Upper lobe of left lung (tissue), 4 donors: ENCODE measurements around the gene ARHGEF35.

Experiments
- CTCF ChIP-seq, 6 experiments: fragments of 450-650 bp in 4 of 6; fragments of 200-600 bp in 2 of 6; sonication (generic) in 2 of 6; IDR thresholded peaks; one replicate each; pipeline ENCODE4 v1.5.1; 2016 to 2019; ENCODE audit warnings: antibody characterized with exemption in 6 of 6
- EP300 ChIP-seq, 4 donors: sonication (generic); formaldehyde crosslinking; IDR thresholded peaks; one replicate each; pipeline ENCODE4 v1.5.1; 2017; ENCODE audit warnings: antibody characterized with exemption in 4 of 4, control low read depth in 2 of 4
- POLR2A ChIP-seq, 4 donors: fragments of 450-650 bp; IDR thresholded peaks; one replicate each; pipeline ENCODE4 v1.5.1; 2016 to 2017; ENCODE audit warnings: antibody characterized with exemption in 4 of 4, mild to moderate bottlenecking in 2 of 4
- POLR2AphosphoS5 ChIP-seq, 2 donors: sonication (generic); formaldehyde crosslinking; IDR thresholded peaks; one replicate each; pipeline ENCODE4 v1.5.1; 2017; ENCODE audit warnings: antibody characterized with exemption in 2 of 2

DNA sequence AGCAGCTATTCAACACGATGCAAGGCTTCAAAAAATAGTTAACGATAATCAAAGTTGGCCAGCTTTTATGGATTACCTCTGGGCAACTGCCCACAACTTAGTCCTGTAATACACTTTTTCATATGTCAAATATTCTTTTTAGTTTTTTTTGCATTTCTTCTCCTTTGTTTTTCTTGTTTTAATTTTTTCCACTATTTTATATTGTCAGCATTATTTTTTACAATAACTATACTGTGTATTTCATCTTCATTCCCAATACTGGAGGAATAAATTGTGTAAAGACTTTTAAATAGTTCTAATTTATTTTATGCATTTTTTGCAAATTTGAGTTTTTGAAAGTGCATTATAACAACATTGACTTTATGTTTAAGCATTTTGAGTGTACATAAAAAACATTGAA, 30.8 kb downstream of the ARHGEF35 start:
- TF ChIP-seq CTCF (IDR thresholded peaks at IDR 0.05) = no peak
- no peak for TF ChIP-seq POLR2A (IDR thresholded peaks at IDR 0.05)
- TF ChIP-seq POLR2AphosphoS5 (IDR thresholded peaks at IDR 0.05) = no peak
- TF ChIP-seq EP300 (IDR thresholded peaks at IDR 0.05) = no peak
